Lung (tissue), 12 donors: ENCODE measurements around the gene ABCG4. TPM values are rescaled to one million over a fixed set of nuclear protein-coding genes. Genes with fewer than 3 reads are reported as not detected.

ENCODE experiments used
- ATAC-seq: fragments of 200-7000 bp; cut with Tn5 transposase; one replicate; pipeline ENCODE4 v1.9.1; 2020; ENCODE audit warnings: moderate number of reproducible peaks; ENCODE audit not compliant: insufficient read depth, low FRiP score
- DNase-seq, 3 donors: peaks; one replicate each; pipeline ENCODE4 v3.0.0-alpha.2; 2013 to 2017
- H3K27ac ChIP-seq, 2 donors: one replicate each; pipeline ENCODE4 v1.5.1; 2013; ENCODE audit warnings: mild to moderate bottlenecking in 2 of 2, moderate library complexity in 2 of 2, control low read depth in 1 of 2, inconsistent platforms in 1 of 2, low read depth in 1 of 2, low read length in 1 of 2
- H3K27me3 ChIP-seq, 3 donors: one replicate each; pipeline ENCODE4 v1.5.1; 2013; ENCODE audit warnings: low read length in 2 of 3; ENCODE audit not compliant: control insufficient read depth in 3 of 3, insufficient read depth in 3 of 3
- H3K36me3 ChIP-seq, 4 donors: one replicate each; pipeline ENCODE4 v1.5.1; 2013; ENCODE audit warnings: low read length in 4 of 4, mild to moderate bottlenecking in 1 of 4, moderate library complexity in 1 of 4; ENCODE audit not compliant: control insufficient read depth in 4 of 4, insufficient read depth in 4 of 4
- H3K4me1 ChIP-seq, 5 donors: one replicate each; pipeline ENCODE4 v1.5.1; 2013; ENCODE audit warnings: low read length in 5 of 5, mild to moderate bottlenecking in 2 of 5, moderate library complexity in 1 of 5; ENCODE audit not compliant: control insufficient read depth in 5 of 5, insufficient read depth in 5 of 5
- H3K4me3 ChIP-seq: one replicate; pipeline ENCODE4 v1.5.1; 2013; ENCODE audit warnings: mild to moderate bottlenecking, control low read depth, moderate library complexity
- H3K9ac ChIP-seq, 2 donors: one replicate each; pipeline ENCODE4 v1.5.1; 2013; ENCODE audit warnings: low read length in 2 of 2, control low read depth in 1 of 2; ENCODE audit not compliant: insufficient read depth in 1 of 2
- H3K9me3 ChIP-seq, 4 donors: one replicate each; pipeline ENCODE4 v1.5.1; 2013; ENCODE audit warnings: low read length in 3 of 4, mild to moderate bottlenecking in 1 of 4, moderate library complexity in 1 of 4; ENCODE audit not compliant: control insufficient read depth in 4 of 4, insufficient read depth in 3 of 4
- WGBS, 2 donors: extraction: QIAGEN DNeasy Blood & Tissue Kit; methylation state at CpG; one replicate each; pipeline ENCODE4 v1.1.7; 2013; 5-methylcytosine and 5-hydroxymethylcytosine counted together
- polyA plus RNA-seq, 2 donors: library from polyadenylated mRNA; stranded (reverse); fragments of 200-250 nt; gene quantifications; one replicate each; pipeline ENCODE4 v1.2.1, GENCODE V29; 2013
- total RNA-seq, 2 donors: library from RNA; depleted of rRNA in 1 of 2; stranded (reverse); fragments of >200 nt in 1 of 2; gene quantifications; one replicate each; pipeline ENCODE4 v1.2.1, GENCODE V29; 2014 to 2021
- TF ChIP-seq, protein P1 (sequence below): IDR thresholded peaks from 2 replicates; pipeline ENCODE4 v1.5.1; 2012; ENCODE audit warnings: mild to moderate bottlenecking; ENCODE audit errors: control extremely low read depth, extremely low read depth
- donor health status: control.
- donor health status: control.
- donor health status: Bipolar disorder and iron deficiency.
- donor health status: healthy.
- donor health status: DM: yes; HTN: yes; CAD: no.

Gene ABCG4
- total and polyA plus RNA-seq, 4 donors = 0.03 to 0.28 (median 0.10) TPM; not detected in 1

DNA sequence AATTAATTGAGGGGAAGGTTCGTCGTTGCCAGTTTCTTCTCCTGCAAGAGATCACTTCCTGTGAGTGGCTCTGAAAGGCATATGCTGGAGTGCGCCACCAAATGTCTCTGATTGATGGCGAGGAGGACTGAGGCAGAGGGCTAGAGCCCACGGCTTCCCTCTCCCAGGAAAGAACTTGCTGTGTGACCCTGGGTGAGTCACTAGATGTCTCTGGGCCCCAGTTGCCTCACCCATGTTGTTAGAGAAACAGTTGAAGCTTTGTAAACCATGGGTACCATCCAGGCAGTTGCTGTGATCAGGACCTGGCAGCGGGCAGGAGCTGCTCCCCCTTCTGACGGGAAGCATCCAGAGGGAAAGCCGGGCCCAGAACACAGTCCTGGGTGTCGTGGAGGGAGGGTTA is 3.2 kb downstream of the ABCG4 start:
- Histone ChIP-seq H3K4me3 (no peak overlapping the region), H3K27ac (no peak overlapping the region), H3K4me1 (peaks cover 0 to 15% (median 5%) of the 10 kb centered on the region in 5 donors), H3K9me3 (peaks cover 0 to 1% (median 0%) of the 10 kb centered on the region in 4 donors), H3K36me3 (no peaks in the 10 kb centered on the region), H3K9ac (no peak overlapping the region), H3K27me3 (peaks cover 0 to 27% (median 10%) of the 10 kb centered on the region in 3 donors)
- DNase-seq = no peak
- ATAC-seq = no peak
- 78 to 79% methylated on average over 9 of the region's 9 CpGs for WGBS, 2 donors
- TF ChIP-seq, protein P1, sequence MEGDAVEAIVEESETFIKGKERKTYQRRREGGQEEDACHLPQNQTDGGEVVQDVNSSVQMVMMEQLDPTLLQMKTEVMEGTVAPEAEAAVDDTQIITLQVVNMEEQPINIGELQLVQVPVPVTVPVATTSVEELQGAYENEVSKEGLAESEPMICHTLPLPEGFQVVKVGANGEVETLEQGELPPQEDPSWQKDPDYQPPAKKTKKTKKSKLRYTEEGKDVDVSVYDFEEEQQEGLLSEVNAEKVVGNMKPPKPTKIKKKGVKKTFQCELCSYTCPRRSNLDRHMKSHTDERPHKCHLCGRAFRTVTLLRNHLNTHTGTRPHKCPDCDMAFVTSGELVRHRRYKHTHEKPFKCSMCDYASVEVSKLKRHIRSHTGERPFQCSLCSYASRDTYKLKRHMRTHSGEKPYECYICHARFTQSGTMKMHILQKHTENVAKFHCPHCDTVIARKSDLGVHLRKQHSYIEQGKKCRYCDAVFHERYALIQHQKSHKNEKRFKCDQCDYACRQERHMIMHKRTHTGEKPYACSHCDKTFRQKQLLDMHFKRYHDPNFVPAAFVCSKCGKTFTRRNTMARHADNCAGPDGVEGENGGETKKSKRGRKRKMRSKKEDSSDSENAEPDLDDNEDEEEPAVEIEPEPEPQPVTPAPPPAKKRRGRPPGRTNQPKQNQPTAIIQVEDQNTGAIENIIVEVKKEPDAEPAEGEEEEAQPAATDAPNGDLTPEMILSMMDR = no peak

DNA sequence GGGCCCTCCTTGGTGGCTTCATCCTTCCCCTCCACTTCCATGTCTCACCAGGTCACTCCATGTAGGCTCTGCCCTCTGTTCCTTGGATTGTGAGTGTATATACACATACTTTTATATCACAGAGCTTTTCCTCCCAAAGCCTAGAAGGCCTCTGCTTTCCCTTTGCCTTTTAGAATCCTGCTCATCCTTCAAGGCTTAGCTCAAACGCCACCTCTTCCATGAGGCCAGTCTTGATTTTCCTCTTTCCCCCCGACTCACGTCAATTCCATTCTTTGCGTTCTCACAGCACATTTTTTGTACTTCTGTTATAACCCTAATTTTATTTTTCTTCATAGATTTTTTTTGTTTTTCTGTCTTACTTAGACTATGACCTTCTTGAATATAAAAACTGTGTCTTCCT is 3.8 kb downstream of the ABCG4 start:
- H3K4me3 ChIP-seq = no peak overlapping the region
- H3K4me1 ChIP-seq = peaks cover 0 to 15% (median 5%) of the 10 kb centered on the region in 5 donors
- no peak for ATAC-seq
- no peaks in the 10 kb centered on the region for H3K36me3 ChIP-seq
- no peak overlapping the region for H3K27ac ChIP-seq
- H3K9ac ChIP-seq = no peak overlapping the region
- H3K27me3 ChIP-seq = peaks cover 0 to 24% (median 10%) of the 10 kb centered on the region in 3 donors
- H3K9me3 ChIP-seq = peaks cover 0 to 1% (median 0%) of the 10 kb centered on the region in 4 donors
- TF ChIP-seq, protein P1 = no peak
- WGBS, 2 donors = 90 to 95% methylated on average over 4 of the region's 4 CpGs
- no peak for DNase-seq

DNA sequence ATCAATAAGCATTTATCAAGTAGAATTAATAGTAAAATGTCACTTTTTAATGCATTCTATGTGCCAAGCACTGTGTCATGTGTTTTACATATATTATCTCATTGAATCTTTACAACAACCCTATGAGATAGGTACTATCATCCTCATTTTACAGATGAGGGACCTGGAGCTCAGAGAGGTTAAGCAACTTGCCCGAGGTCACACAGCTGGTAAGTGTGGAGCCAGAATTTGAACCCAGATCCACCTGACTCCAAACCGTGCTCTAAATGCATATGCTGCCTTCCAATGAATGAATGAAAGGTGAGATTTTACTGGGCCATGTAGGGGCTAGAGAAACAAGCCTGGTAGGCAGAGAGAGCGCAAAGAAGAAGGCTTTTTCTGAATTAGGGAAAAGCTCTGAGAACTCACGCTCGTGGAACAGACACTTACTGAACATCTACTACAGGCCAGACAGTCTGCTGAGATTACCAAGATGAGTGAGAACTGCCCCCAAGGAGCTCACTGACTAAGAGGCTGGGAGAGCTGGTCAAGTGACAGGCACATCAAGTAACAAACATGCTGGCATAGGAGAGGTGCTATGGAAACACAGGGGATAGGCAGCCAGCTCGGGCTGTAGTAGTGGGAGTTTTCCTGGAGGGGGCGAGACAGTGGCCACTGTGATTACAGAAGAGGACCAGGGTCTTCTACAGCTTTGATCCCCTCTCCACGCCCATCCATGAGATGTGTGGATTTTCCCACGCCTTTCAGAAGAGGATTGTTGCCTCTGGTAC is 4.4 kb downstream of the ABCG4 start:
- Histone ChIP-seq H3K4me3 (no peak overlapping the region), H3K36me3 (no peaks in the 10 kb centered on the region), H3K4me1 (peaks cover 0 to 15% (median 5%) of the 10 kb centered on the region in 5 donors), H3K9ac (no peak overlapping the region), H3K27ac (no peak overlapping the region), H3K27me3 (peaks cover 0 to 18% (median 5%) of the 10 kb centered on the region in 3 donors), H3K9me3 (peaks cover 0 to 1% (median 0%) of the 10 kb centered on the region in 4 donors)
- no peak for DNase-seq
- ATAC-seq = no peak
- TF ChIP-seq, protein P1 = no peak
- WGBS, 2 donors = 84 to 90% methylated on average over 9 of the region's 9 CpGs
